HG02798 (cell line): ENCODE data around the gene EPHA3.
"Not testable (repeated sequence)": the region's sequence is repeated elsewhere in the genome, so short reads cannot be mapped to it uniquely, and the experiment has no call there.

Experiments used
- ATAC-seq: cut with Tn5 transposase; IDR thresholded peaks from one replicate; pipeline ENCODE4 v1.9.1; 2021; ENCODE audit warnings: mild to moderate bottlenecking; ENCODE audit not compliant: unreplicated experiment, poor library complexity

The EPHA3 gene

DNA sequence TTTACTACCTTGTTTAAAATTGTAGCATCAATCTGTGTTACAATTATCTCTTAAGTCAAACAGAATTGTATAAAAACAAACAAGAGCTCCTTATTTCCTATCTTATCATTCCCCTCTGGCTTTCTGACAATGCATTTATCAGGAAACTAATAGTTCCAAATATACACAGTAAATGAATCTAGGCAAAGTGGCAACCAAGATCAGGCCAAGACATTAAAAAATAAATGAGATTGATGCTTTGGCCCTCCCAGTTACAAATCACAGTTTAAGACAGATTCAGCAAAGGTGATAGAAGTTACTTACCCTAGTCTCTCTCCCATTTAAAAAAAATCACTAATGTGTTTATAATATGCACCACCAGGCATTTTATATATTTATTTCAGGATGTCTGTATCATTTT, 236.7 kb downstream of the EPHA3 start:
- ATAC-seq = no peak

DNA sequence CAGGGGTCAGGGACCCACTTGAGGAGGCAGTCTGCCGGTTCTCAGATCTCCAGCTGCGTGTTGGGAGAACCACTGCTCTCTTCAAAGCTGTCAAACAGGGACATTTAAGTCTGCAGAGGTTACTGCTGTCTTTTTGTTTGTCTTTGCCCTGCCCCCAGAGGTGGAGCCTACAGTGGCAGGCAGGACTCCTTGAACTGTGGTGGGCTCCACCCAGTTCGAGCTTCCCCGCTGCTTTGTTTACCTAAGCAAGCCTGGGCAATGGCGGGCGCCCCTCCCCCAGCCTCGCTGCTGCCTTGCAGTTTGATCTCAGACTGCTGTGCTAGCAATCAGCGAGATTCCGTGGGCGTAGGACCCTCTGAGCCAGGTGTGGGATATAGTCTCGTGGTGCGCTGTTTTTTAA, 243.5 kb downstream of the EPHA3 start:
- ATAC-seq = not testable (repeated sequence)

DNA sequence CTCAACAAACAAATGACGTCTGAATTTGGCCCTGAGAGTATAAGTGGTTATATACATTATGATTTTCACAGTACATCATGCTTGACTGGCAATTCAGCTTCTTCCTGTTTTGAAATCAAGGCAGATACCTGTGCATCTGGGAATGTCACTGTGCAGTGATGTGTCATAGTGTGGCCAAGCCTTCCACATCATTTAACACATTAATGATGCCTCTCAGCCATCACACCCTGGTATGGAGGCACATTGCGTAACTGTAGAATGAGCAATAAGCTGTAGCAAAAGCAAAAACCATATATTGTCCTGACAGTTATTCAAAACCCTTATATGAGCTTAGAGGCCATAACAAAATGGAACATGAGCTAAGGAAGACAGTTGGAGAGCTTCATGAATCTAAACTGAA, 246.0 kb downstream of the EPHA3 start:
- ATAC-seq = no peak

DNA sequence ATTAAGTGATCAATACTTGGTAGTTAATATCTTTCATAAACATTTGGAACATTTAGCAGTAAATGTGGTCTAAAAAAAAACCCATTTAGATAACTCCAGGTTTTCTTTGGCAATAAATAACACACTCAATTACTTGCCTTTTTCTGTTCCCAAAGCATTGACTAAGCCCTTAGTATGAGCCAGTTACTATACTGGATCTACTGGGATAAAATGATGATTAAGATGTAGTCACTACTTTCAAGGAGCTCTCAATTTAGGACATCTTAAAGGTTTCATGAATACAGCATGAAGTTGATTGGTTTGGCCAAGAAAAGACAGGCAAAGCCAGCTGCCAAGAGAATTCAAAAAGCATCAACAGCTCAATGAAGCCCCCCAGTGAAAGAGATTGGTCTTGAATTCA, 250.9 kb downstream of the EPHA3 start:
- ATAC-seq = no peak

DNA sequence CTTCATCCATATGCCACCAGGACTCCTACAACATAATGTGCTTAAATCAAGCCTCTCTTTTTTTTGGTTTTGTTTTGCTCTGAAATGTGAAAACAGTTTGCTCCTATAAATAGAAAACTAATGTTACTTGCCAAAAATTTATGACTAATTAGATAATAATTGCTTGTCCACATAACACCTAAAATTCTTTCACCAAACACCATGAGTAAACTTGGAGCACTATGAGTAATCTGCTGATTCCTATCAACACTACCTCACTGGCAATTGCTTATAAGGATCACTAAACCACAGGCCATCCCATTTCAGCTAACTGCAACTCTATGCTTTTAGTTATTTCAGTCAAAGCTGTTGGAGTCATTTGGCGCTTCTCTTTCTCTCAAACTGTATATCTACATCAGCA, 252.7 kb downstream of the EPHA3 start:
- ATAC-seq = no peak

DNA sequence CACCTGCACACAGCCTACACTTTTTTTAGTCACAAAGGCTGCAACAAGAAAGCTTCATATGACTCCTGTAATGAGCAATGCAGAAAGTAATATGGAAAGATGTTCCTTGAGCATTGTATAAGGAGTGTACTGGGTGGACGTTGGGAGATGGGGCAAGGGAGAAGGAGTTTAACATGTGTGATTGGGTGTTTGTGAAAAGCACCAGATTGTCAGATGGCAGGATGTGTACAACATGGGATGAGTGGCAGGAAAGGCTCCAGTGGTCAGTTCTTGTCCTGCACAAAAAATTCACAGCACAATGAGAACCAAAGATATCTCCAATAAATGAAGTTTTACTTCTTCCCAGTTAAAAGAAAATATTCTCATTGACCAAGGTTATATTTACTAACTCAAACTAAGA, 255.1 kb downstream of the EPHA3 start:
- ATAC-seq = no peak

DNA sequence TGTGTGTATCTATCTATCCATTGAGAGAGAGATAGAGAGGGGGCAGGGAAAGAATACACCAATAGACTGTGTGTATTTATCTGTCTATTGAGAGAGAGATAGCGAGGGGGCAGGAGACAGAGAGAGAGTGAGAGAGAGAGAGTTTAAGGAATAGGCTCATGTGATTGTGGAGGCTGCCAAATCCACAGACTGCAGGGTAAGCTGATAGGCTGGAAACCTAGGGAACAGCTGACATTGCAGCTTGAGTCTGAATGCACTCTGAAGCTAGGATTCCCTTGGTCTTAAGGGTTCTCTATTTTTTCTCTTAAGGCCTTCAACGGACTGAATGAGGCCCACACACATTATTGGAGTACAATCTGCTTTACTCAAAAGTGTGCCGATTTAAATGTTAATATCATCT, 255.8 kb downstream of the EPHA3 start:
- ATAC-seq = no peak

DNA sequence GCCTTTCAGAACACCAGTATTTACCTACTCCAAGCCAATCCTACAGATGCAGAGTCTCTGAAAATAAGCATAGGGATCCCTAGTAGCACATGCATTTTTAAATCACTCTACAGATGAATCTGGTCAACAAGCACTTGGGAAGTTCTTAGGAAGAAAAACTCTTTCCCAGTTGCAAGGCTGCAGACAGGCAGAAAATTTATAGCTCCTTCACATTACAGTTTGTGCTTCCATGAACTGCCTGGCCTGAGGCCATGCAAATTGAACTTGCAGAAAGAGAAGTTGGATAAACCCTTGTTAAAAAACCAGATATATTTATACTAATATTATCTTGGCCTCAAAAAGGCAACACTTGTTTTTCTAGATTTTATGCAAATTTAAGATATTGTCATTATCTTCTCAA, 256.9 kb downstream of the EPHA3 start:
- no peak for ATAC-seq

DNA sequence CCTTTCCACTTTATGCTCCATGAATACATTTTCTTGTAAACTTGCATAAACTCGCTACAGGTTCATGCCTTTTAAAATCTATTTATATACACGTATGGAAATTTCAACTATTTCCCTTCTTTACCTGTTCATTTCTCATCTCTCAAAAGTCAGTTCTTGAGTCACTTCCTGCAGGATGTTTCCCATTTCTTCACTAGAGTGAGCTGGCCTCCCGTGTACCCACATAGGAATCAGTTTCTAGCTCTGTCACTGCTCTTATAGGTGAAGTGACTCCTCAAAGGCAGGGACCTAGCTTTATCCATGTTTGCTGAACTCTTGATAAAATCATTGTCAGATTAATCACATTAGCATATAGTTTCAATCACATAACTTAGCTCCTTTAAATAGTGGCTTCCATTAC, 259.7 kb downstream of the EPHA3 start:
- ATAC-seq = no peak

DNA sequence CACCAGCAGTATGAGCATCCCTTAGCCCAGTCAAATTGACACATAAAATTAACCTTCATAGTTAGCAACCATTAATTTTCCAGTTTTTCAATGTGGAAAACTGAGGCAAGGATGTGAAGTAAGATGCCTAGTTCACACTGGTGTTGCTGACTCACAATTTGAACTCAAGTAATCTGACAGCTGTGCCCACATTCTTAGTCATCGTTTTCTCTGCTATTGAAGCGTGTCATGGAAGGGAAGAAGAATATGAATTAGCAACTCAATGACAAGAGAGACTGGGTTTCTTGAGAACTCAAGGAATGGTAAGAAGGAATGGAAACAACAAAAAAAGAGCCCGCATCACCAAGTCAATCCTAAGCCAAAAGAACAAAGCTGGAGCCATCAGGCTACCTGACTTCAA, 261.4 kb downstream of the EPHA3 start:
- no peak for ATAC-seq

DNA sequence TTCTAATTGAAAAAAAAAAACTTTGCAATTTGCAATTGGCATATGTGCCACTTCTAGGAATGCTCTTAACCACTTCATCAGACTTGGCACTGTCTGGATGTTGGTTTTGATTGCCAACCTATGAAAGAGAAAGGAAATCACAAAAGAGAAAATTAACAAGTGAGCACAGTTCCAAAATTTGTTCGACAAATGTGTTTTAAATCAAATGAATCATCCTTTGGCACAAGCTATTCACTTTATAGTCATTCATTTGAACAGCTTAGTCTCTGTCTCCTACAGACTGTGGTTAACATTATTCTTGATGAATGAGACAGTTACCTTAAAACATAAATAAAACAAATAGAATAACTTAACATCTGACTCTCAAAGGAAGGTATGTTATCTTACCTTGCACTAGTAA, 265.0 kb downstream of the EPHA3 start:
- ATAC-seq = no peak

DNA sequence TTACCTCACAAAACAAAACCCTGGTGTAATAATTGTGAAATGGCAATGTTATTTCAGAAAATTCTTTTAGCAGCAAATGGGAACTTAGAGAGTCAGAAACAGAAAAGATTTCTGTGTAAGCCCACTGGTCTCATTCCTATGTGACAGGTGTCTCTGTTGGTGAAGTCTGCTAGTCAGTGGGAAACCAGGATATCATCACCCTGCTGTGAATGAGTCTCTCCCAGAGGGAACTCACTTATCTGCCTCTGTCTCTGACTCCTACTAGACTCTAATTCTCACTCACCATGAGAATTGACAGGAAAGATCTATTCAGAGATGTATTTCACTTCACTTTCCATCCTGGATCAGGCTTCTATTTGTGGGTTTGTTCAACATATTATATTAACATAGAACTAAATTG, 266.0 kb downstream of the EPHA3 start:
- no peak for ATAC-seq

DNA sequence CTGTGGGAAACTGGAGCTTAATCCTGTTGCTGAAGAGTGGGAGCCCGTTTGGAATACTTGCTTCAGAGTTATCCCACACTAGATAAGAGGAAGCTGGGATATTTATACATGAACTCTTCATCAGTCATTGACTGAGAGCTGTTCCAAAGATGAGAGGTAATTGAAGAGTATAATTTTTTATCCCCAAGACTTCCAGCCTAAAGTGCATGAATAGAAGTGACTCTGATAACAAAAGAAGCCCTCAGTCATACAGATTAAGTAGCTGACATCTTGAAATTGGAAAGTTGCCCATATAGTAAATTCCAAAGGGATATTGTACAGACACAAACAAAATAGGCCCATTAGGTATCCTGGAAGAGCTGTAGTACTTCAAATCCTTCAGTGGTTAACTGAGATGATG, 268.0 kb downstream of the EPHA3 start:
- ATAC-seq = no peak

DNA sequence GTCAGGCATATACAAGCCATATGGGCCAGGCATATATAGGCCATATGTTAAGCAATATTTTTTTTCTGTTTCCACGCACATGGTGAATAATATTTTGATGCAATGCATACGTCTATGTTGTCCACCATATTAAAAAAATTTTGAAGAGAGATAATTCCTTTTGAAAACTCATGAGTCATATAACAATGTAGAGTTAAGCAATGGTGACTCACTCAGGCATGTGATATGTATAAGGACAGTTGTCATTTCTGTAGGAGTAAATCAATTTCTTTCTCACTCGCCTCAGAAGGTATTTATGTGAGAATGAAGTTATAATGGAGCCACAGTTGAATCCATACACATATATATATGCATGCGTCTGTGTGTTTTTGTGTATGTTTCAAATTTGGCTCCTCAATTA, 272.6 kb downstream of the EPHA3 start:
- ATAC-seq = no peak

DNA sequence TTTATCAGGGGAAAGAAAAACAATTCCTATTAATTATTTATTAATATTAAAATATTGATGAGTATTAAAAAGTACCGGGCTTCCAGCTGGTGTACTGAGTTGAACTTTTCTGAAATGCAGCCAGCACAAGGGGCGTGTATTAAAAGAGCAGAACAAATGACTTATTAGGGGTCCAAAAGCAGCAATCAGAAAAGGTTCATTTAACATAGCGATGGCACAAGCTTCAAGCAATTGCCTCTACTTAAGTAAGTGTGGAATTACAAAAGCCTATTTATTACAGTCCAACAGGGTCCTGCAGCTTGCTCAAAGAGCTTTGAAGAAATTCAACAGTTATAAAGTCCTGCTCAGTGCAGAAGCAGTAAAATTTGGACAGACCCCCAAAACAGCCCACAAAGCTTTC, 285.6 kb downstream of the EPHA3 start:
- no peak for ATAC-seq

DNA sequence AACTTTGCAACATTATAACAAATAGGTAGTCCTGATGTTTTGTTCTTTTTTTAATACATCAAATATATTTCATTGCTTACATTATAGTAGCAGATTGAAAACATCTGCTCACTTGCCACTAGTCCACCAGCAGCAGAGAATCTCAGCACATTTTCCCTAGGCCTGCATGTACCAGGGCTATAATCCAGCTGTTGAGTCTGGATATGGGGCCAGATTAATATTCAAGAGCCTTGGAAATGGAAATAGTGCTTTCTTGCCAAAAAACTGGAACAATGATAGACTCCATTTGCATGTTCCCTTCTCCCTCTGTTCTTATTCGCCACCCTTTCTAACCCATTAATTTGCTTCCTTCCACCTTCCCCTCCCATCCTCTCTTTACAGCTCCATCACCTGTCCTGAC, 288.0 kb downstream of the EPHA3 start:
- ATAC-seq = no peak

DNA sequence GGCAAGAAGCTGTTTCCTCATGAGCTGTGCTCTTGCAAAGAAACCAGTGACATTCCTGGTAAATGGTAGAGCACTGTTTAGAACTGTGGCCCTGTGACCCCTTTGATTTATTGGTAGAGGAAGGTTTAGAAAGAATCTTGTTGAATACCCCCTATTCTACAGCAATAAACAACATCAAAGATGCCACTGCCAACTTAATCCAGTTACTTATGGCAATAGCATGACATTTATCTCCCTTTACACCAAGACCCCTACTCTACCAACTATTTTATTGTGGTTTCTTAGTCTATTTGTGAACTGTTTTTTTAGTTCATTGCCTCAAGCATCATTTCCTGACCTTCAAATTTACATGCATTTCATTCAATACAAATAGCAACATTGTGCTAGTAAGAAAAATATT, 288.6 kb downstream of the EPHA3 start:
- ATAC-seq = no peak

DNA sequence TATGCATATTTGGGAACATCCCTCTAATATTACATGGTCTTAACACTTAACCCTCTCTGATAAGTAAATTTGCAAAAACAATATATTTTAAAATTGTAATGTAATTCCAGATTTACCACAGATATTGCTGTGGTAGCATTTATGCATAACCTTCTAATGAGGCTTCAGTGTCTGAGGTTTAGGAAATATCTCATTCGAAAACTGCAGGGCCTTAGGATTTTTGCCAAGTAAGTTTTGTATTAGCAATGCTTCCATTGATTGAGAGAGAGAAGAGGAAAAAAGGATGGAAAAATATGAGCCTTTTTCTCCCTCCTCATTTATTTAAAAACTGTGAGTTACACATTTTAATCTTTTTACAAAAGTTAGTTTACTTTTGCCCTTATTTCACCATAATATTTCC, 294.6 kb downstream of the EPHA3 start:
- no peak for ATAC-seq

DNA sequence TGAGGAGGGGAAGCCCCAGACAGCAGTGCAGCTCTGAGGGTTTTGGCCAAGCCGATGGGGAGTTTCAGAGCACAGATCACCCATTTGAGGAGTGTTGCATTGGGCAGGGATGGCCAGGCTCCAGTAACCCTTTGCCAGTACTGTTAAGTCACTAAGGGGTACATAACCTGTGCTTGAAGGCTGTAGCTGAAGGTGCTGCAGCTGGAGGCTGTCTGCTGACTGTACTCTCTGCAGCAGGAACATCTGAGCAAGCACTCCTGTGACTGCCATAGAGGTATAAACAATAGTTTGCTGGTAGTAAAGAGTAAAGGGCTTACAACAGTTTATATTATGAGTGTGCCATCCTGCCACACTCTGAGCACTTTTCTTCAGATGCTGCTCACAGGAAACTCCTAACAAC, 297.8 kb downstream of the EPHA3 start:
- ATAC-seq = no peak

DNA sequence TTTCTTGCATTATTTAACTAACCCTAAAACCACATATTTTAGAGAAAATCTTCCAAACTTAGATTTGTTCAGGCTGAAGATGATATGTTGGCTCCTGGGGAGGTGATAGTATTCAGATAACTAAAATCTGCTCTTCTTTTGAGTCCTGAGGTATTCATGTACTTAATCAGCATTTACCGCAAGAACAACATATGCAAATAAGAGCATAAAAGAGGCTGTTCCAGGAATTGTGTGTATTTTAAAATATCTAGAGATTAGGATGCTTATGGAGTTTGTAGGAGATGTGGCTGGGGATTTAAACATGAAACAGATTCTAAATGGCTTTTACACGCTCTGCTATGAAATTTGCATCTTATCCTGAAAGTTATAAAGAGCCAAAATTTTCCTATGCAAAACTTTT, 298.2 kb downstream of the EPHA3 start:
- ATAC-seq = no peak

DNA sequence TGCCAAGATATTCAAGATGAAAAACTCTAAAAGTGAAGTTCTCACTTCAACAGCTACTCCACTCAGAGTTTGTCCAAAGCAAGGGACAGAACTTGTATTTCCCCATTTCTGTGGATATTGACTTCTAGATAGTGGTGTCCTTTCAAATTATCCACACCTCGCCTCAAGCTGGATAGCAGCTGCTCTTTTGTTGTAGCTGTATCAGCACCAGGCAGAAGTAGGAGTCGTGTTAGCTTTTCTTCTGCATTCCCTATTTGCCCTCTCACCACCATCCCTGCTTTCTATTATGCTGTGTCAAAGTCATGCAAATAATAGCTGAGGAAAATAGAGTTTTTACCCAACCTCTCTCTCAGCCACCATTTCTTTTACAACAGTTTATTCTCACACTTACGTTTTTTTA, 303.8 kb downstream of the EPHA3 start:
- no peak for ATAC-seq

DNA sequence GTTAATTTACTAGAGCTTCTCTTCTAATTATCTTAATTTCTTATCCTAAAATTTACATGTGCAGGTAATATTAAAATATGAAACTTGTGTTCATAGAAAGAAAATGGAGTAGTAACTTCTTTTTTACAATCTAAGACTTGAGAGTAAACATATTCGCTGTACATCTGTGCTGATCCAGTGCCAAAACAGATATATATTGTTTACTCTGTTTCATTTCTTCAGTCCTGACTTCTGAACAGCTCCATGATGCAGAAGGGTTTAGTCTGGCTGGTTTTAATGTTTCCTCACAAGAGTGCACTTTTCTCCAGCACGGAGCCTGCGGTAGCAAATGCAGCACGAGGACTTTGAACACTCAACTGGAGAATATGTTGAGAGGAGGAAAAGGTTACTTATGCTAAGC, 306.8 kb downstream of the EPHA3 start:
- ATAC-seq = no peak

DNA sequence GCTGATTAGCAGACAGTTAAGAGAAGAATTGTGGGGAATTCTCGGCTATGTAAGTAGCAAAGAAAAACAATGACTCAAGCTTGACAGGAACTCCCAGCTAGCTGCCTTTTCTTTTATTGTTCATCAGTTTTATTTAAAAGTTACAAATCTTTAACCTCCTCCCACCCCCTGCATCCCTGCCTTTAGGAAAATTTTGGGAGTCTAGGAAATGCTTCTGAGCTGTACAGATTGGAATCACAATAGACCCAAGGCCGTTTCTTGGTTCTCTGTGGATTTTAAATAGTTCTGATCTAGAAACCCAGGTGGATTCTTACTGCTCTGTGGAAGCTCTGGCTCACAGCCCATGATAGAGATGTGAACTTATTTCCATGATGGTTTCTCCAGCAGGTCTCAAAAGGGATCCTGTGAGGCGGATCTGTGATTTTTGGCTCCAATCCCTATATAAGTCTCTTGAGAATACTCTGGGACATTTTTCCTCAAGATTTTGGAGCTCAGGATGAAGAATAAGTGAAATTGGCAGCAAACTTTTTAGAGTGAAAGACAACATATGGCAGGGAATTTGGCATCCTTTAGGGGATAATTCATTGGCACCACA, 312.3 kb downstream of the EPHA3 start:
- ATAC-seq = no peak
